Measurements from ENCODE around the gene MGAT3. TPM values are rescaled to one million over a fixed set of nuclear protein-coding genes. Genes with fewer than 3 reads are reported as not detected.

MGAT3 gene
- polyA plus RNA-seq, 12 donors = 2.3 to 12.6 (median 3.5) TPM; not detected in 1

GRCh38 chr22:39470451-39471291, 13.9 kb downstream of the MGAT3 start:
- no peak for DNase-seq

DNA sequence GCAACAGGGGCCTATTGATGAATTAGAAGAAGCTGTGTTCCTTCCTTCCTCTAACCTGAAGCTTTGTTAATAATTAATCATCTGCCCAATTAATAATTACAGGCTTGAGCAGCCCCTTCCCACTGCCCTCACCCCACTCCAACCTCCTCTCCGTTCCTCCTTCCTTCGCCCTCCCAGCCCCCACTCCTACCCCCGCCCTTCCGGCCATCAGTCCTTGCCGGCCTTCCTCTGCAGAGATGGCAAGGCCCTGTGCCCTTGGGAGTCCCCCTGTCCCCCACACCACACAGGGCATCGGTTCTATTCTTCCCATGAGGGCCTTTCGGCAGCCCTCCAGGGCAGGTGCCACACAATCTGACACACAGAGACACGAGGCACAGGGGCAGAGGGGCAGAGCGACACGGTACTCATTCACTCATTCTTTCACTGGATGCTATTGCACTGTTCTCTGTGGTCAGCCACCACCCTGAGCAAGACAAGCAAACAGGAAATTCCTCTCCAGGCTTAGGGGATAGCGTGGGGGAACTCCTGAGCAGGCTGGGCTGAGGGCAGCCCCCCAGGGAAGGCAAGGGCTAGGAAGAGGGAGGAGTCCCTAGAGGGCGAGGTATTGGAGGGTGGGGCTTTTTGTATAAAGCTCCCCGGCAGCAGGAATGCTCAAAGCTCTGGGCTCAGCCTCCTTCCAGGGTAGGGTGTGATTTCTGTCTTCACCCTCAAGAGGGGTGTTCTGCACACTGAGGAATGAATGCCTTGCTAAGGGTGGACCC, 14.7 kb downstream of the MGAT3 start:
- DNase-seq = no peak

- no peak for DNase-seq
These were observed 16.1 kb downstream of the MGAT3 start for GRCh38 chr22:39472570-39473556.

DNA sequence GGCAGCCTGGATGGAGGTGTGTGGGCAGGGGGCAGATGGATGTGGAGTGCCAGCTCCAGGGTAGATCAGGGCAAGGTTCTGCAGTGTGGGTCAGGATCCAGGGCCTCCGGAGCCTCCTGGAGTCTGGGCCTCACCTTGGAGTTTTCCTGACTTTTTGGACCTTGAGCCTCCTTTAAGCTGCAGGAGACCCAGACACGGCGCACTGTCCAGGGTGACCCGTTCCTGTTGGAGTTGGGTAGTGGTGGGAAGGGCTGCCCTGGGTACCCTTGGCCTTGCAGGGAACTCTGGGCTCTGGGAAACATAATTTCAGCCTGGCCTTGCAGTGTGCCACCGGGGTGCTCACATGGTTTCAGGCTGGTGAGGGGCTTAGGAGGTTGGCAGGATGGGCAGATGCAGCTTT, 17.0 kb downstream of the MGAT3 start:
- DNase-seq = no peak

GRCh38 chr22:39474351-39475111, 17.7 kb downstream of the MGAT3 start:
- DNase-seq = no peak

DNA sequence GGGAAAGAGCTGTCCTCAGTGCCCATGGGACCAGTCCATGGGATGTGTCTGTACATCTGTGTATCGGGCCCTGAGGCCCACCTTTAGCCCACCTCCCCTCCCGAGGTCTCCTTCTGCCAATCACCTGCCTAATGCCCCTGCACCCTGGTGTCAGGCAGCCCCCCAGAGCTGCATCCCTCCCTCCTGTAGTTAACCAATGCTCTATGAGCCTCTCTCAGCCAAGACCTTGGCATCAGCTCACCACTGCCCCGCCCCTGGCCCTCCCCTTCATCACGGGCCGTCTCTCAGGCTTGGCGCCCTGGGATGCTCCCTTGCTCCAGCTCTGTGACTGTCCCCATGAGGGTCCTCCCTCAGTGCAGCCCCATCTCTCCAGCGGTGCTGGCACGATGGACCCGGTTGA, 18.5 kb downstream of the MGAT3 start:
- DNase-seq = no peak

DNA sequence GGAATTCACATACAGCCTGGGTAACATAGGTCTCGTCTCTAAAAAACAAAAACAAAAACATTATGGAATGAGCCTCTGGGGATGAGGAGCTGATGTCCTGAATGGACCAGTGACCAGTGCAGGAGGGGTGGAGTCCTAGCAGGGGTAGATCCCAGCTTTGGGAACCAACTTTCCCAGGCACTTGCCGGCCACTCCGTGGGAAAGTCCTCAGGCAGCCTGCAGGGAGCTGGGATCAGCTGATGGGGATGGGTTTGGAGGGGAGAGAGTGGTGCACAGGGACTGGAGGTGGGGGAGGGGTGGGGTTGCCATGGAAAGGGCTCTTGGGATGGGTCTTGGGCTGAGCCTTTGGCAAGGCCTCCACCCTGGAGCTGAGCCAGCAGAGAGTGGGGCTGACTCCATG, 19.1 kb downstream of the MGAT3 start:
- no peak for DNase-seq

DNA sequence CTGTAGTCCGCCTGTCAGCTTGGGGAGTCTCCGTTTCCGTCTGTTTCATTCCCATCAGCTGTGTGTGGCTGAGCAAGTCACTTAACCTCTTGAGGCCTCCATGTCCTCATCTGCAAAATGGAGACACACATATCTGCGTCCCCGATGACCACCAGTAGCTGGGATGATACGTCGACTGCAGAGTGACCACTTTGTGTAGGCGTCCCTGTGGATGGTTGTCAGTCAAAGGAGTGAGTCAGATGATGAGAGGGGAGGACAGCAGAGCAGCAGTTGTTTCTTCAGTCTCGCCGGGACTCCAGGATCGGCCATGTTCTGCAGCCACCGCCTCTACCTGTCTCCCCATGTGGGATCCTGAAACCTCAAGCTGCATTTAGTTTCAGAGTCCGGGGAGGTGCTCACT, 19.9 kb downstream of the MGAT3 start:
- no peak for DNase-seq

GRCh38 chr22:39477542-39477941, 20.7 kb downstream of the MGAT3 start:
- no peak for DNase-seq

GRCh38 chr22:39478441-39478850, 21.6 kb downstream of the MGAT3 start:
- no peak for DNase-seq

GRCh38 chr22:39479254-39479653, 22.4 kb downstream of the MGAT3 start:
- DNase-seq = no peak

DNA sequence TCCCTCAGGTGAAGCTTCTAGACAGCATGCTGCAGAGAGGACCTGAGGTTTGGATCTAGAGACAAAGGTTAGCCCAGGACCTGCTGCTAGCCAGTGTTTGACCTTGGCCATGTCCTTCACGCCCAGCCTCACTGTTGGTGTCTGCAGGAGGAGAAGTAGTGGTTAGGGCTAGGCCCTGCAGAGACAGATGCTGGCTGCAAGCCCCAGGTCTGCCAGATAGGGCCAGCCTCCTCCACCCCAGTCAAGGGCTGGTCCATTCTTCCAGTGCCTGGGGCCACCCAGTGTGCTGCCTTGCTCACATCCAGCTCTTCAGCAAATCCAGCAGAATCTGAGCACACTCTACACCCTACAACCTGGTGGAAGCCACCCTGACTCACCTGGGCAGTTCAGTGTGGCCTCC, 23.7 kb downstream of the MGAT3 start:
- no peak for DNase-seq

DNA sequence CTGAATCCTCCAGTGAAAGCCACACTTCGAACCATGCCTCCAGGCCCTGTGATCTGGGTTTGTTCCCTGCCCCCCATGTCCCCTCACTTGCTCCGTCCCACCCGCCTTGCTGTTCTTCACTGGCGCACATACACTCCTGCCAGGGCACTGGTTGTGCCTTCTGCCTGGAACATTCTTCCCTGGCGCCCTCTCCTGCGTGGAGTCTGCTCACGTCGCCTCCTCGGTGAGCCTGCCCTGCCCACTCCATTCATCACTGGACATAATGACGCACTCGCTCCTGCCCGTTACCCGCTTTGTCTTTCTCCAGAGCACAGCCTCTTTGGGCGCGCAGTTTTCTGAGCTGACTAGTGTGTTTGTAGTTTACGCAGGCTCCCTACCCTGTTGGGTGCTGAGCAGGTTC, 24.2 kb downstream of the MGAT3 start:
- no peak for DNase-seq

DNA sequence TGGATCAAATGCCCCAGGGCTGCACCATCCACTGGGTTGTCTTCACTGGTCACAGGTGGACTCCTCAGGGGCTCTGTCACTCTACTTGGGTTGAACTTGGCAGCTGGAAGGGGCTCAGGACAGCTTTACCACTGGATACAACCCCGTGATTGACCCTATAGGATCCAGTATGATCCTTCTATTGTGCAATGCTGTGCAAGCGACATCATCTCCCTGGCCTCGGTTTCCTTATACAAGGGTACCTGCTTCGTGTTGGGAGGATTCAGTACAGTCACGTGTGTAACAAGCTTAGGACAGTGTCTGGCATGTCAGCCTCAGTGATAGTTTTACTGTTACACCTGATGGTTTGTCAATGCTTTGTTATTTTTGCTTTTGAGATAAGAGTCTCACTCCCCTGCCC, 24.8 kb downstream of the MGAT3 start:
- no peak for DNase-seq

DNA sequence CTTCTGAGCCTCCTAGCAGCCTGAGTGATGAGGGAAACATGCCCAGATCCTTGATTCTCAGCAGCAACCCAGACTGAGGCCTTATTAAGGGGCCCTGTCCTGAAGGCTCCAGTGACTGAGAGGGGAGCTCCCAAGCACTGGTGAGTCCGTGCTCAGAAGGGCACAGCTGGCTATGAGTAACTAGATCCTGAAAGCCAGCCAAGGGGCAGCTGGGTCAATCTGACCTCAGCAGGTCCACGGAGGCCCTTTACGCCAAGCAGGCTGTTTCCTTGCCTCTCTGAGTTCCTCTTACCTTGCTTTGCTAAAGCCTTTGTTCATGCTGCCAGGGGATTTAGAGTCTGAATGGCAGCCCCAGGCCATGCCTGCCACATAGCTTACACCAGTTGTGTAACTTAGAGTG, 26.0 kb downstream of the MGAT3 start:
- no peak for DNase-seq

DNA sequence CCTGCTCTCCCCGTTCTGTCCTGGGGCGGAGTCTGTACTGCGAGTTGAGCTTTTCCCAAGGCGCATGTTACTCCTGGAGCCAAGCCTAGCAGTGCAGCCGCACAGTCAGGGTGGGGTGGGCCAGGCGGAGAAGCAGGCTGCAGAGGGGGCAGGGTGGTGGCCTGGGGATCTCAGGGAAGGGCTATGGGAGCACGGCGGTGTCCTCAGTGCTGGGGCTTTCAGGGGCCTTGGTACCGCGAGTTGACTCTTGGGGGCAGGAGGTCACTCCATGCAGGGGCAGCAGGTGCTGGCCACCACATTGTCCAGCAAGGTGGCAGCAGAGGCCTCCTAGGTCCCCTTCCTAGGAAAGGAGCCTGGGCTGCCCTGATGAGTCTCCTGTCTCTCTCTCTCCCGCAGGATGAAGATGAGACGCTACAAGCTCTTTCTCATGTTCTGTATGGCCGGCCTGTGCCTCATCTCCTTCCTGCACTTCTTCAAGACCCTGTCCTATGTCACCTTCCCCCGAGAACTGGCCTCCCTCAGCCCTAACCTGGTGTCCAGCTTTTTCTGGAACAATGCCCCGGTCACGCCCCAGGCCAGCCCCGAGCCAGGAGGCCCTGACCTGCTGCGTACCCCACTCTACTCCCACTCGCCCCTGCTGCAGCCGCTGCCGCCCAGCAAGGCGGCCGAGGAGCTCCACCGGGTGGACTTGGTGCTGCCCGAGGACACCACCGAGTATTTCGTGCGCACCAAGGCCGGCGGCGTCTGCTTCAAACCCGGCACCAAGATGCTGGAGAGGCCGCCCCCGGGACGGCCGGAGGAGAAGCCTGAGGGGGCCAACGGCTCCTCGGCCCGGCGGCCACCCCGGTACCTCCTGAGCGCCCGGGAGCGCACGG, 30.4 kb downstream of the MGAT3 start:
- DNase-seq = no peak

DNA sequence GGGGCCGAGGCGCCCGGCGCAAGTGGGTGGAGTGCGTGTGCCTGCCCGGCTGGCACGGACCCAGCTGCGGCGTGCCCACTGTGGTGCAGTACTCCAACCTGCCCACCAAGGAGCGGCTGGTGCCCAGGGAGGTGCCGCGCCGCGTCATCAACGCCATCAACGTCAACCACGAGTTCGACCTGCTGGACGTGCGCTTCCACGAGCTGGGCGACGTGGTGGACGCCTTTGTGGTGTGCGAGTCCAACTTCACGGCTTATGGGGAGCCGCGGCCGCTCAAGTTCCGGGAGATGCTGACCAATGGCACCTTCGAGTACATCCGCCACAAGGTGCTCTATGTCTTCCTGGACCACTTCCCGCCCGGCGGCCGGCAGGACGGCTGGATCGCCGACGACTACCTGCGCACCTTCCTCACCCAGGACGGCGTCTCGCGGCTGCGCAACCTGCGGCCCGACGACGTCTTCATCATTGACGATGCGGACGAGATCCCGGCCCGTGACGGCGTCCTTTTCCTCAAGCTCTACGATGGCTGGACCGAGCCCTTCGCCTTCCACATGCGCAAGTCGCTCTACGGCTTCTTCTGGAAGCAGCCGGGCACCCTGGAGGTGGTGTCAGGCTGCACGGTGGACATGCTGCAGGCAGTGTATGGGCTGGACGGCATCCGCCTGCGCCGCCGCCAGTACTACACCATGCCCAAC, 31.2 kb downstream of the MGAT3 start:
- no peak for DNase-seq

DNA sequence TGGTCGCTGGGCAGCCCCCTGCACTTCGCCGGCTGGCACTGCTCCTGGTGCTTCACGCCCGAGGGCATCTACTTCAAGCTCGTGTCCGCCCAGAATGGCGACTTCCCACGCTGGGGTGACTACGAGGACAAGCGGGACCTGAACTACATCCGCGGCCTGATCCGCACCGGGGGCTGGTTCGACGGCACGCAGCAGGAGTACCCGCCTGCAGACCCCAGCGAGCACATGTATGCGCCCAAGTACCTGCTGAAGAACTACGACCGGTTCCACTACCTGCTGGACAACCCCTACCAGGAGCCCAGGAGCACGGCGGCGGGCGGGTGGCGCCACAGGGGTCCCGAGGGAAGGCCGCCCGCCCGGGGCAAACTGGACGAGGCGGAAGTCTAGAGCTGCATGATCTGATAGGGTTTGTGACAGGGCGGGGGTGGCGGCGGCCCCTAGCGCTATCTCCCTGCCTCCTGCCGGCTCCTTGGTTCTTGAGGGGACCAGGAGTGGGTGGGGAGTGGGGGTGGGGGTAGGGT, 31.8 kb downstream of the MGAT3 start:
- no peak for DNase-seq
